HG02973 (cell line): ENCODE measurements around the gene SLC16A13.

Experiments used
- ATAC-seq: cut with Tn5 transposase; IDR thresholded peaks from one replicate; pipeline ENCODE4 v1.9.1; 2021; ENCODE audit warnings: moderate library complexity; ENCODE audit not compliant: unreplicated experiment

The SLC16A13 gene

DNA sequence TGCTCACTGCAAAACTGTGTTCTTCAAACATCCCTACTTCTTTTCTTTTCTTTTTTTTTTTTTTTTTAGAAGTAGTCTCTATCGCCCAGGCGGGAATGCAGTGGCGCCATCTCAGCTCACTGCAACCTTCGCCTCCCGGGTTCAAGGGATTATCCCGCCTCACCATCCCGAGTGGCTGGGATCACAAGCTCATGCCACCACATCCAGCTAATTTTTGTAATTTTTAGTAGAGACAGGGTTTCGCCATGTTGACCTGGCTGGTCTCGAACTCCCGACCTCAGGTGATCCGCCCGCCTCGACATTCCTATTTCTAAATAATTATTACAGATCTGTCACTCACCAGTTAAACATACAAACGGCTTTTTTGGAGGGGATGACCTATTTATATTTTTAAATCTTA, 24.4 kb upstream of the SLC16A13 start:
- no peak for ATAC-seq

DNA sequence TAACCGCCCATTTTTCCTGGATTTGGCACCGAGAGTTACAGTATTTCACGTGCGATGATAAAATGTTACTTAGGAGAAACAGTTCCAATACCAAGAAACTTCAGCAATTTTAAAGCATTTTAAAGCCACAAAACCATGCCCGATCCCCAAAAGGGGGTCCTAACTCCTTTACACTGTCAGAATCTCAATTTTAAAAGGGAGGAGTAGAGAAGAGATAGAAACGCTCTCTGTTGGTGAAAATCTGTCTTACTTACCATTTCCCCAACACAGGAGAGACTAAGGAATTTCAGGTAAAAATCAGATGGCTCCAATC, 23.9 kb upstream of the SLC16A13 start:
- ATAC-seq = no peak

GRCh38 chr17:7014261-7014994, 21.4 kb upstream of the SLC16A13 start:
- ATAC-seq = peak; percentile 73

DNA sequence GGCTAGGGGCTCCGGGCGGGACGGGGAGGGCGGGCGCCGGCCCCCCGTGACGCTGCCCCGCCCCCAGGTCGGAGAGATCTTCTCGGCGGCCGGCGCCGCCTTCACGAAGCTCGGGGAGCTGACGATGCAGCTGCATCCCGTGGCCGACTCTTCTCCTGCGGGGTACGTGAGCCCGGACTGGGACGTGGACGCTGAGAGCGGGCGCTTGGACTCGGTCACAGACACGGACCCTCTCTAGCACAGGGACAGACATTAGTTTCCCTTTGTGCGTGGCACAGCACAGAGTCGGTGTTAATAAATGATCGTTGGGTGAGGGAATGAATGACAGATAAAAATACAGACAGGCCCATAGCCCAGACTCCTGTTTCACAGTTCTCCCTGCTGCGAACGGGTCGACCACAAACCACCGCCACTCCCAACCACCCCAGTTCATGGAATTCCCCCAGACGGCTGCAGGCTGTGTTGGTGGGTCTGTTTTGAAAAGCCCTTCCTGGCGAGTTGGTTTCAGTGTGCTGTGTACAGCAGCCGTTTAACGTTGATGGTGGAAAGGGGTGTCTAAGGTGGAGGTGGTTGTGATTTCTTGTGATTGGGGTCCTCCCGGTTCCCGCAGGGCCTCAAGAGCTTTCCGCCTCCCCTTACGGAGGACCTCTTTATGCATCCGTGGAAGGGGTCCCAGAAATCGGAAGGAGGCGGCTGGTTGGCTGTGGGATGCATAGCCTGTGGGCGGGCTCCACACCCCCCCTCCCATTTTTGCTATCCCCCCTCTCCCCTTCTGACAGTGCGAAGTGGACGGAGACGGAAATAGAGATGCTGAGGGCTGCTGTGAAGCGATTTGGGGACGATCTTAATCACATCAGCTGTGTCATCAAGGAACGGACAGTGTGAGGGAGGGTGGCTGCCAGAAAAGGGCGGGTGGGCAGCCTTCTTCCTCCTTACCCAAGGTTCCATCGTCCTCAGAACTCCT, 20.5 kb upstream of the SLC16A13 start:
- ATAC-seq = peak; percentile 11

DNA sequence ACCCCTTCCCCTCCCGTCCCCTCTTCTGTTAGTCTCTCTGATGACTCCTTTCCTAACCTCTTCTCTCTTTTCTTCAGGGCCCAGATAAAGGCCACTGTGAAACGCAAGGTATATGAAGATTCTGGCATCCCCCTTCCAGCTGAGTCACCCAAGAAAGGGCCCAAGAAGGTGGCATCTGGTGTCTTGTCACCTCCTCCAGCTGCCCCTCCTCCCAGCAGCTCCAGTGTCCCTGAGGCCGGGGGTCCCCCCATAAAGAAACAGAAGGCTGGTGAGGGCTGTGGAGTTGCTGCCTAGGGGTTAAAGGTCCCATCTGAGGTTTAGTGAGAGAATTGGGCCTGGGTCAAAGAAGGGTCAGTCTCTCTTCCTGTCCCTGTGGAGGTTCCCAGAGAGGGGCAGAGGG, 19.4 kb upstream of the SLC16A13 start:
- ATAC-seq = no peak

DNA sequence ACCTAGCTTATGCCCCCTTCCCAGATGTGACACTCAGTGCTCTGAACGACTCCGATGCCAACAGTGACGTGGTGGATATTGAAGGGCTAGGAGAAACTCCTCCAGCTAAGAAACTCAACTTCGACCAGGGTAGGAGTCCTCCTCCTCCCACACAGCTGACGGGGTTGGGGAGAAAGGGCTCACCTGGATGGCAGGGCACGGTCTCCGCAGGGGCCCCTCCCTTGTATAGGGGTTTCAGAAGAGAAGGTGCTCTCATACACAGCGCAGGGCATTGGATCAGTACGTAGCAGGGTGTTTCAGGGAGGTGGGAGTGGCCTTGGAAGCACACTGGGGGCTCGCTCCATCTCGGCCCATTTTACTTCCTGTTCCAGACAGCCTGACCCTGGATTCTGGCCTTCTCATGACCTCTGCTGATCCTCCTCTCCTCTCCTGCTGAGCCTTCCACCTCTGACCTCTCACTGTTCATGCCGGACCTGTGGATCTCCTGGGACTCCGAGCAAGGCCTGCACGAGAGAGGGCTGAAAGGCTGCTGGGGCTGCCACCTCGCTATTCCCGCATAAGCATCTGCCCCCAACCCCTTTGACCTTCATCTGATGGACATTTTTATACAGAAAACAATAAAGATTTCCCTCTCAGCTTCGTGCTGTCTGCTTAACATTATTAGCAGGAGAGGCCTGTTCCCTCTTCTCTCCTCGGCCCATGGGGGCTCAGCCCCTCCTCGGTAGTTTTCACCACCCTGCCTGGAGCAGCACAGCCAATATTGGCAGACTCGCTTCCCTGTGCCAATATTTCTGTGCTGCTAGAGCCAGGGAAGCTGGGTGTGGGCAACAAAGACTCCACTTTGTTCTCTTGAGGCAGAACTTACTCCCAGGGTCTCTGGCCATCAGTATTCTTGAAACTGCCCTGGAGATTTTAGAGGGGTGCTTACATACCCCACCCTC, 18.7 kb upstream of the SLC16A13 start:
- ATAC-seq = no peak

GRCh38 chr17:7017827-7018200, 18.0 kb upstream of the SLC16A13 start:
- no peak for ATAC-seq

- no peak for ATAC-seq
Measured at GRCh38 chr17:7018331-7018964, 17.4 kb upstream of the SLC16A13 start.

DNA sequence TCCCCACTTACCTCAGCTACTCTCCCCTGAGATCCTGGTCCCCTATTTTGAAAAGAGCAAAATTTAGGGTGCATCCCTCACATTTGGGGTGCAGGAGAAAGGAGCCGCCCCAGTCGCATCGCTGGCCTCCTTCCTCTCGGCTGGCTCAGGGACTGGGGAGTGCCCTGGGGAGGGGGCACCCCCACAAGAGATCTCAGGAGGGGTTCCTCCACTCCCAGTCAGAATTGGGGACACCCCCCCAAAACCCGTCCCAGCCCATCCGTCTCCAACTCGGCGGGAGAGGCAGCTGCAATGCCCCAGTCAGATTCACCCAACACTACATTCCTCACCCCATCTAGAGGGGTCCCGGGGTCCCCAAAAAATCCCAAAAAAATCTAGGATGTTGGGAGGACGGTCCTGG, 16.4 kb upstream of the SLC16A13 start:
- no peak for ATAC-seq

DNA sequence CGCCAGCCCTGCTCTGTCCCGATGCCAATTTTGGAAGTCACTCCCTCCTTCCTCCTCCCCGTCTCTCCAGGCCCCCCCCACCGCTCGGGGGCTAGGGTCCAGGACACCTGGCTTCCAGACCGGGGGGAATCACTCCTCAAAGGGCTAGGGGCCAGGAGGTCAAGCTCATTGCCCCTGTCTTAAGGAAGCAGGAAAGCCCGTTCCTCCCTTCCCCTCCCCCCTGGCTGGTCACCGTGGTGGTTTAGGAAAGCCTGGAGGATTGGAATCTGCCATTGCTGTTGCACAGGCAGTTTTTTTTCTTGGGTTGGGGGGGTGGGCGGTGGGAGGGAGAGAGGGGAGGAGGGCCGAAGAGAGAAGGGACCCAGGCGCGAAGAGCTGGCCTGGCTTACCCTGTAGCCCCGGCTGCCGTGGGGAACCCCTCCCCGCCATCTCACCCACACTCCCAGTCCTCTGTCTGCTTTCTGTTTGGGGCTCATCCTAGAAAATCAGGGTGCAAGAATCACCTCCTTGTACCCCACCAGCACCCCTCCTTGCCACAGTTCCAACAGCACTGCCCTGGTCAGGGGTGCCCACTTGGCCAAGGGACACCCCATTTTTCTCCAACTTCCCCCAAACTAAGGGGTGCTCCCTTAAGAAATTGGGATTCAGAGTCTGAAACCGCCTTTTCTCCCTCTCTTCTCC, 15.8 kb upstream of the SLC16A13 start:
- ATAC-seq = no peak

- no peak for ATAC-seq
Measured at GRCh38 chr17:7020894-7021664, 14.7 kb upstream of the SLC16A13 start.

DNA sequence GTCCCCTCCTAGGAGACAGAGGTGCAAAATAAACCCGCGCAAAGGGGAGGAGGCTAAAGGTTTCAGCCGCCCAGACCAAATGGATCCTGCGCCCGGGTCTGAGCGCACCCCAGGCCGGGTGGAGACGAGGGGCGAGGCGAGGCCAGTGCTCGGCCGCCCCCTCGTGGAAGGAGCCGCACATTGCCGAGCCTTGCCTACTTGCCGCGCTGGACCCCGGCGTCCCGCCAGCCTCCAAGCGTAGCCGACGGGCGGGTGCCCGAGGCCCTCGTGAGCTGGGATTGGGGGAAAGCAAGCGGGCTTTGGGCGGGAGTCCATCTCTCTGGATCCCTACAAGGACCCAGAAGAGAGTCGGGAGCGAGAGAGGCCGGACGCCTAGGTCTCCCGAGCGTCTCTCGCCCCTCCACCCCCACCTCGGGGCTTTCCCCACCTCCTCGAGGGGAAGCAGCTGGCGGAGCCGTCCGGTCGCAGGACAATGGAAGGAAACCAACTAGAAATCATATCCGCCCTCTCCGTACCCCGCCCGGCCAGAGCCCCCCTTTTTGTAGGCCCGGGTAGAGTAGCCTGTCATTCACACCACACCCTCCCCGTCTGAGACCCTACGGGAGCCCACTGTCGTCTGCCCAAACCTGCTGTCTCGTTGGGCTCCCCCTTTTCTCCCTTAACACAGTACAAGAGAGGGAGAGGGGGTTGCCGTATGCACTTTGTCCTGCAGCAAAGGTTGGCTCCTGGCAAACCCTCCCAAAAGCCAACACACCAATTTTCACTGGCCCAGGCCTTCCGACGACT, 13.6 kb upstream of the SLC16A13 start:
- ATAC-seq = peak; percentile 54

DNA sequence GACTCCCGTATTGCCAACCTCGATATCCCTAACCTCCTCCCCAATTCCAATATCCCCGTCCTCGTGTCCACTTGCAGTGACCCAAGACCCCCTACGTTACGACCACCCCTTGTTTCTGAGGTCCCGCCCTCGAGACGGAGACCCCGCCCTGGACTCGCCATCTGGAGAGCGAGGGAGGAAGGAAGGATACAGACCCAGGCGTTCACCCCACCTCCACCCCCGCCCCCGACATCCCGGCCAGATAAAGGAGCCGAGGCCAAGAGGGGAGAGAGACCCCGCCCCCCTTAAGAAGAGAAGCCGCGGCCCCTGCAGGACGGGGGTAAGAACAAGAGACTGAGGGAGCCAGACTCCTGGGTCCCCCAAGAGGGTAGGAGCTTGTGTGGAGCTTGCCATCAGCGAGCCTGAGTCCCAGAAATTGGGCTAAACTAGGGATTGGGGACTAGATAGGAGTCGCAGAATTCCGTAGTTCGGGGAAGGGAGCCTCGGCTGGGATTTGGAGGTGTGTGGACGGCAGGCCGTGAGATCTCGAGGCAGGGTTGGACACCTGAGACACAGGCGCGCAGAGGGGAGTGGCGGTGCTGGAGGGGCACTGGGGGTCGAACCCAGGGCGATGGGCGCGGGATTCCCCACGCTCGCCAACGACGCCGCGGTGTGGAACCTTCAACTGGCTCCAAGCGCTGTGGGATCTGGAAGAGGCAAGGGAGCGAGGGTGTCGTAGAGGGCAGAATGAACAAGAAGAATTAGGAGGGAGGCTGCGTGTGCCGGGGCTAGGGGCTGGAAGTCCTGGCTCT, 12.8 kb upstream of the SLC16A13 start, which contains the start of gene BCL6B:
TSS of gene BCL6B (plus strand) at position 270 of the 791 bp plus-strand sequence. CDS start 622 bp downstream, outside the sequence.
- ATAC-seq = no peak

DNA sequence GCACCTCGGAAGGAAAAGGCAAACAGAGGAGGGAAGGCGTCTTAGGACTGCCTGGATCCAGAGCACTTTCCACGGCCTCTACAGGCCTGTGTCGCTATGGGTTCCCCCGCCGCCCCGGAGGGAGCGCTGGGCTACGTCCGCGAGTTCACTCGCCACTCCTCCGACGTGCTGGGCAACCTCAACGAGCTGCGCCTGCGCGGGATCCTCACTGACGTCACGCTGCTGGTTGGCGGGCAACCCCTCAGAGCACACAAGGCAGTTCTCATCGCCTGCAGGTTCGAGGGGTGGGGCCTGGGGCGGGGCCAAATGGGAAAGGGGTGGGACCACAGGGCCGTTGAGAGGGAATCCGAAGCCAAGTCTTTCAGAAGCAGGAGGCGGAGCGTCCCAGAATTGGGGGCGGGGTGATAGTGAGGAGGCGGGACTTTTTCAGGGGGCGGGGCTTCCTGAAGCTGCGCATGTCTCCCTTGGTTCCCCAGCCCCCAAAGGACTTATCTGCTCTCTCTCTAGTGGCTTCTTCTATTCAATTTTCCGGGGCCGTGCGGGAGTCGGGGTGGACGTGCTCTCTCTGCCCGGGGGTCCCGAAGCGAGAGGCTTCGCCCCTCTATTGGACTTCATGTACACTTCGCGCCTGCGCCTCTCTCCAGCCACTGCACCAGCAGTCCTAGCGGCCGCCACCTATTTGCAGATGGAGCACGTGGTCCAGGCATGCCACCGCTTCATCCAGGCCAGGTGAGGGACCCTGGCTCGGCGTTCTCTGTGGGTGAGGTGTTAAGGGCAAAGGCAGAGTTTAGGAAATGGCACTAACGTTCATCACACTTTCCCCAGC, 12.0 kb upstream of the SLC16A13 start:
- no peak for ATAC-seq

GRCh38 chr17:7024402-7024785, 11.4 kb upstream of the SLC16A13 start:
- ATAC-seq = no peak

DNA sequence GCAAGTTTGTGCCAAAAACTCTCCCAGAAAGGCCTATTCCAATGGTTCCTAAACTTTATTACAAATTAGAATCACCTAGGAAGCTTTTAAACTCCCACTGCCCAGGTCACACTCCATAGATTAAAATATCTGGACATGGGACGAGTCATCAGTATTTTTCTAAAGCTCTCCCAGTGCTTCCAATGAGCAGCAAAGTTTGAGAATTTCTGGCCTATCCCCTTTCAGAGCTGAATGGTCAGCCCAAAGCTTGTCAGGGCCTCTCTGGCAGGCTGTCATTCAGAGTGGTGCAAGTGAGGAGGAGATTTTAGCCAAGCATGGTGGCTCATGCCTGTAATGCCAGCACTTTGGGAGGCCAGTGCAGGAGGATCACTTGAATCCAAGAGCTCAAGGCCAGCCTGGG, 10.6 kb upstream of the SLC16A13 start:
- no peak for ATAC-seq
